Hypothalamus (tissue), 51 donors: ENCODE measurements around the gene SUCLA2.

Experiments
- DNase-seq, 51 donors: peaks; one replicate each; lab custom pipeline; 2025; lab: John Stamatoyannopoulos, UW

The SUCLA2 gene

GRCh38 chr13:47904241-47904640 lies 96.8 kb downstream of the SUCLA2 start:
- no peak for DNase-seq

GRCh38 chr13:47903836-47904235 lies 97.2 kb downstream of the SUCLA2 start:
- no peak for DNase-seq

GRCh38 chr13:47901441-47901840 lies 99.6 kb downstream of the SUCLA2 start:
- no peak for DNase-seq

GRCh38 chr13:47898080-47898479 lies 103.0 kb downstream of the SUCLA2 start:
- DNase-seq = no peak

GRCh38 chr13:47897411-47898050 lies 103.5 kb downstream of the SUCLA2 start:
- peak in 1 of 51 donors; percentile 9 for DNase-seq

GRCh38 chr13:47896546-47896945 lies 104.5 kb downstream of the SUCLA2 start:
- no peak for DNase-seq

GRCh38 chr13:47896111-47896510 lies 105.0 kb downstream of the SUCLA2 start:
- DNase-seq = no peak

- DNase-seq = no peak
These were observed 107.5 kb downstream of the SUCLA2 start for GRCh38 chr13:47893527-47893926.
